DND-41 (cell line): ENCODE results near the gene TBC1D22B.

Experiments
- CTCF ChIP-seq: IDR thresholded peaks from 2 replicates; pipeline ENCODE4 v1.5.1; 2012; ENCODE audit warnings: borderline replicate concordance, low read length, moderate library complexity, mild to moderate bottlenecking; ENCODE audit not compliant: poor library complexity, severe bottlenecking; ENCODE audit errors: extremely low read depth
- EZH2 ChIP-seq: IDR thresholded peaks from 3 replicates; pipeline ENCODE4 v1.6.1; 2012; ENCODE audit warnings: borderline replicate concordance, low read depth, mild to moderate bottlenecking, moderate library complexity, low read length, inconsistent platforms; ENCODE audit not compliant: severe bottlenecking

- no peak for TF ChIP-seq EZH2
- no peak for TF ChIP-seq CTCF
These were observed 61.6 kb downstream of the TBC1D22B start for GRCh38 chr6:37319156-37319555.
